Measurements from ENCODE around the gene TMEM128.
"Not testable (repeated sequence)": the region's sequence is repeated elsewhere in the genome, so short reads cannot be mapped to it uniquely, and the experiment has no call there.

Gene TMEM128, protein sequence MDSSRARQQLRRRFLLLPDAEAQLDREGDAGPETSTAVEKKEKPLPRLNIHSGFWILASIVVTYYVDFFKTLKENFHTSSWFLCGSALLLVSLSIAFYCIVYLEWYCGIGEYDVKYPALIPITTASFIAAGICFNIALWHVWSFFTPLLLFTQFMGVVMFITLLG

DNA sequence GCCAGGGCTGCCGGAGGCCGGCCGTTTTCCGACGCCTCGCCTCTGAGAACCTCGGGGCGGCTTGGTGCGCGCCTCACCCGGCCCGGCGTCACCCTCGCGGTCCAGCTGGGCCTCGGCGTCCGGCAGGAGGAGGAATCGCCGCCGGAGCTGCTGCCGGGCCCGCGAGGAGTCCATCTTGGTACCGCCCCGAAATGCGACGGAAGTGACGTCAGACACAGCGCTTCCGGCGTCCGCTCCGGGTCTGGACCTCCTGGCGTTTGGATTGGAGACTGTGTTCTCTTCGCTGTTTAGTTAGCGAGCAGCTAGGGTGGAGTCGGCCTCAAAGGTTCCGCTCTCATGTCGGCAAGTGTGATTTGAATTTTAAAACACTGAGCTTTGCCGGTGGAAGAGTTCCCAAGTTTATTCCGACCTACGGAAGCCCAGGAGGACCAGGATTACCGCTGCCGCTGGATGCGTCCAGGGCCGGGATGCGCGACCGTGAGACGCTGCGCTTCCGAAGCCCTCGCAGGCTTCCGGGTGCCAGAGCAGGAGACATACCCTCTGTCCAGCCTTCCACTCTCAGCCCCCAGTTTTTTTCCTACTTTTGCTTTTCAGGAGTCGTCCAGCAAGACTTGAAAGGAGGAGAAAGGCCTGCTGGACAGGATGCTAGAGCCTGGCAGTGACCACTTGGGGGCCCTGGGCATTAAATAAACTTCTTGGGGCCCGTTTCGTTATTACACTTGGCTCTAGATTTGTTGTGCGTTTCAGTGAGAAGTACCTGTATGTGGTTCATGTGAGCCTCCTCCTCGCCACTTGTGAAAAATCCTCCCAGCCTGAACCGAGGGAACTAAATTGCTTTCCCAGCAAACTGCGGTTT lies at the start of gene TMEM128:
TMEM128 (minus strand) TSS at position 195 of the 856 bp plus-strand sequence; CDS start at position 174, 21 bp downstream.
- DNase-seq = peak; percentile 85

- DNase-seq = no peak
These were observed 48.3 kb upstream of the TMEM128 start for GRCh38 chr4:4296283-4296846.

- no peak for DNase-seq
These were observed 45.3 kb upstream of the TMEM128 start for GRCh38 chr4:4293279-4293678.

DNA sequence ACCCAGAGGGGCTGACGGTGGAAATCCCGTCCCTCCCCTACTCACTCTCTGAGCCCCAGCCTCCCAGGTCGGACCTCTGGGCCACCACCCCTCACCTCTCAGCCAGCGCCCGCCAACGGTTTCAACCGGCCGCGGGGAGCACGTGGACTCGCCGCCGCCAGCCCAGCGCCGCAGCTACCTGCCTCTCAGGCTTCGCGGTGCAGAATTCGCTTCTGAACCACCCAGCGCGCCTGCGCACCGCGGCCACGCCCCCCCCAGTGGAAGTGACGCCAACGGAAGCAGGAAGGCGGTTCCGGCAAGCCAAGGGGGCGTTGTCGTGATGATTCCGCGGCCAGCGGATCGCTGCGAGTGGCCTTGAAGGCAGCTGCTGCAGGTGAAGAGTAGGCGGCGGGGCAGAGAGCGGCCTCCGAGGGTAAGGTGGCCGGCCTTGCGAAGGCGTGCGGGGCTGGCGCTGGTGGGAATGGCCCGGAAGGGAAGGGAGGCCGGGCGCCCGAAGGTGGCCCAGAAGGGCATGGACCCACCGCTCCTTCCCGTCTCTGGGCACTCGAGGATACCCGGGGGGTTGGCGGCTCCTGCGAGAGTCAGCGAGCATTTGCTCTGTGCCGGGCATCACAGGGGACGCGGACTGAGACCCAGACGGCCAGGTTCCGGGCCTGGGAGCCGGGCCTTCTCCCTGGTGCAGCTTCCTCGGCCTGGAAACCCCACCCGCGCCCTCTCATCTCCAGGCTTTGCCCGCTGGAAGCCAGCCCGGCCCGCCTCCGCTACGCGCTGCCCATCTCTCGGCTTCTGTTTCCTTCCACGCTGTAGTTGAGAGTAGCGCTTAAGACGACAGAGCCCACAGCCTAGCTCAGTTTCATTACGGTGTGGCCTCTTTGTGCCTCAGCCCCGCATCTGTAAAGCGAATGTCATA lies 42.2 kb upstream of the TMEM128 start, which contains the start of the genes LYAR and ZBTB49:
LYAR (minus strand) TSS at position 214 of the 910 bp plus-strand sequence. CDS start 6,412 bp downstream, outside the sequence.
ZBTB49 (plus strand) TSS at position 311 of the 910 bp plus-strand sequence. CDS start 9,695 bp downstream, outside the sequence.
- peak; percentile 69 for DNase-seq

DNA sequence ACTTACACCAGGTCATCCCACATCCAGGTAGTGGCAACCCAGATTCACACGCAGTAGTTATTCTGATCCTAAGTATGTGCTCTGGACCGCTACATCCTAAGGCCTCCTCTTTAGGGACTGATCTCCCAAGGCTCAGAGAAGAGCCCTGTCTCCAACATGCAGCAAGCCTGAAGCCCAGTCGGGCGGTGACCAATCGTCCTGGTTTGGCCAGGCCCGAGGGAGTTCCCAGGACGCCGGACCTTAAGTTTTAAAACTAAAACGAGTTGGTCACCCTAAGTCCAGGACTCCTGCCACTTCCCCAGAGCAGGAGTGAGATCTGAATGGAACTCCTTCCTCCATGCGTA lies 41.5 kb upstream of the TMEM128 start:
- no peak for DNase-seq

- no peak for DNase-seq
These were observed 41.0 kb upstream of the TMEM128 start for GRCh38 chr4:4289055-4289454.

DNA sequence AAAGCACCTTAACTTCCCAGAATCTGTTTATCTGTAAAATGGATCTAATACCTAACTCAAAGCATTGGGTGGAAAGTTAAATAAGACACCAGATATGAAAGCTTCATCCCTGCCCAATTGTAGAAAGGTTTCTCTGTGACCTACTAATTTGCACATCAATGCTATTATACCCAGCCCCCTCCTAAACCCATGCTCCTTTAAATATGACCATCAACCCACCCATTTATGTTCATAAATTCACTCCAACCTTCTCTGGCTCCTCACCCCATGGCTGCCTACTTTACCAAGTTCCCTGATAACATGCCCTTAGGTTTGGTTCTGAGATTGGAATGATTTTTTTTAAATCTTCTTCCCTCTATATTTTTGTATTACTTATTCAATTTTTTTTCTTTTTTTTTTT lies 40.1 kb upstream of the TMEM128 start:
- DNase-seq = no peak

DNA sequence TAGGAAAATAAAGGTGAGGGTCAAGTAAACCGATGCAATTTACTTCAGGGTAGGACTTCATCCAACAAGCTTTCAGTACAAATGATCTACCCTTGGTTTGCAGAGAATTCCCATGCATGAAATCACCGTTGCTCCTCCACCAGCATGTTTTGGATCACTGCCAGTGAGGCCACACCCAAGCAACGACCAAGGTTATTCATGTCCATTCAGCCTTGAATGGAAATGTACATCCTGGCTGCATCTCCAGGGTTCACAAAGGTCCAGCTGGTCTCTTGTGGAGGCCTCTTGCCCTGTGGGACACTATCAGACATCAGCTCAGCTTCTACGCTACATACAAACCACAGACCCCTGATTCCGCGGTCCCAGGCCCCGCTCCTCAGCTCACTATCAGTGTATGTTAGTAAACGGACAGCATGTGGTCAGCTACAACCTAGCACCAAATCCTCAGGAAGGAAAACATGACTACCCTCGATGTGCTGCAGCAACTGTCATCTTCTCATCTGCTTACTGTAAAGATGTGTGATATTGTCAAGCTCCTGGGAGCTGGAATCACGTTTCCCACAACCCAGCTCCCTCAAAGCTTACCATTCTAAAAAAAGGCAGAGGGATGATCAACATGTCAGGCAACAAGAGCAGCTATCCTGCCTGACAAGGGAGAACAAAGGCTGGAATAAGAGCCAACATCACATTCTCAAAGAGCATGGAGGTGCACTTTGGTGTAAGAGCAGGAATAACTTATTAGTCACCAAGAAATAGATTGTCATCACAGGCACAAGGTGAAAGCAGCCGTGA lies 37.0 kb upstream of the TMEM128 start:
- DNase-seq = no peak

DNA sequence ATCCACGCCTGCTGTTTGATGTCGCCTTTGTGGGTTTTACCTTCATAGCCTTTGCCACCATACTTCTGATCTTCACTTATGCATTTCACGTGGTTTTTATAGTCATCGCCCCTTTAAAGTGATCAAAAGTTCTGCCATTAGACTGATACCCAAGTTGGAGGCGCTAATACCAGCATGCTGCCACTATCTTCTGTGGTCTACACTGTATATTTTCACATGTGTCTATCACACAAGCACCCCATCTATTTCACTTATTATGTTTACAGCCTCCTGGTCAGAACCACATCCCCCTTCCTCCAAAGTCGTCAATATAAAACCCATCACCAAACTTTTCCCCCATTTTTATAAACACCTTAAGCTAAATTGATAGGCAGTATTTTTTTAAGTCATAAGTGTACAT lies 33.8 kb upstream of the TMEM128 start:
- DNase-seq = no peak

- no peak for DNase-seq
These were observed 29.5 kb upstream of the TMEM128 start for GRCh38 chr4:4277531-4277930.

DNA sequence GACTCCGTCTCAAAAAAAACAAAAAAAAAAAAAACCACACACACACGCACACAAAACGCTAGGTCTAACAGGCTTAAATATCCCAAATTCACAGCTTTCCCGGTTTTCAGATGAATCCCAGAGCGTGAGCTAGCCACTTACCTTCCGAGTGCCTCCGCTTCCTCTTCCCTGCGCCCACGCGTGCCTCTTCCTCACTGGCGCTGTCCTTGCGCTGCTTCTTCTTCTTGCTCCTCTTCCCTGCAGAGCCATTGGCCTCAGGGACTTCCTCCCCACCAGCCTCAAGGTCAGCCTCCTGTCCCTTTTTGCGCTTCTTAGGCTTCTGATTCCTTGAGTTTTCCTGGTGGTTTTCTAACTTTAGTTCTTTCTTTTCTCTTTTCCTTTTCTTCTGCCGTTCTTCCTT lies 26.2 kb upstream of the TMEM128 start:
- no peak for DNase-seq

DNA sequence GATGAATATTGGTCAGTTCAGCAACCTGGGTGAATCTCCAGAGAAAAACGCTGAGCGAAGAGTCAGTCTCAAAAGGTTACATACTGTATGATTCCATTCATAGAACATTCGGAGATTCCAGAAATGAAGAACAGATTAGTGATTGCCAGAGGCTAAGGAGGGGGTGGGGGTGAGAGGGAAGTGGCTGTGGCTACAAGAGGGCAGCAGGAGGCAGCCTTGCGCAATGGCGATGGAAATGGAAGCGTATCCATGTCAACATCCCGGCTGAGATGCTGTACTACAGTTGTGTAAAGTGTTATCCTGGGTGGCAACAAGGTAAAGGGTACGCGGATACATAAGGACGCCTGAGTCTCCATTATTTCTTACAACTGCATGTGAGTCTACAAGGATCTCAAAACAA lies 23.9 kb upstream of the TMEM128 start:
- DNase-seq = no peak

DNA sequence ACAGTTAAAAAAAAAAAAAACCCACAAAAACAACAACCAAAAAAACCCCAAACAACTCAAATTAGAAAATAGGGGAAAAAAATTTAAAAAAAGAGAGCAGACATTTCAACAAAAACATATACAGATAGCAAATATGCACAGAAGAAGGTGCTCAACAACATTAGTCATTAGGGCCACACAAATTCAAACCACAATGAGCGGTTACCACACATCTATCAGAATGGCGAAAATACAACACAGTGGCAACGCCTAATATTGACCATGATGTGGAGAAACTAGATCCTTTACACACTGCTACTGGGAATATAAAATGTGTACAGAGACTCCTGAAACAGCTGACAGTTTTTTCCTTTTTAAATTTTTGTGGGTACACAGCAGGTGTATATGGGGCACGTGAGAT lies 22.5 kb upstream of the TMEM128 start:
- DNase-seq = no peak

DNA sequence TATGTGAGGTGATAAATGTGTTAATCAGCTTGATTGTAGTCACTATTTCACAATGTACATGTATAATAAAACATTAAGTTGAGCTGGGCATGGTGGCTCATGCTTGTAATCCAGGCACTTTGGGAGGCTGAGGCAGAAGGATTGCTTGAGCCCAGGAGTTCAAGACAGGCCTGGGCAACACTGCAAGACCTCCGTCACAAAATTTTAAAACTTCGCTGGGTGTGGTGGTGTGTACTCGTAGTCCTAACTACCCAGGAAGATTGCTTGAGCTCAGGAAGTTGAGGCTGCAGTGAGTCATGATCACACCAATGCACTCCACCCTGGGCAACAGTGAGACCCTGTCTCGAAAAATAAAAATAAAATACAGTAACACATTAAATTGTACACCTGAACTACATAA lies 21.8 kb upstream of the TMEM128 start:
- DNase-seq = no peak

- DNase-seq = no peak
These were observed 21.3 kb upstream of the TMEM128 start for GRCh38 chr4:4269331-4269731.

DNA sequence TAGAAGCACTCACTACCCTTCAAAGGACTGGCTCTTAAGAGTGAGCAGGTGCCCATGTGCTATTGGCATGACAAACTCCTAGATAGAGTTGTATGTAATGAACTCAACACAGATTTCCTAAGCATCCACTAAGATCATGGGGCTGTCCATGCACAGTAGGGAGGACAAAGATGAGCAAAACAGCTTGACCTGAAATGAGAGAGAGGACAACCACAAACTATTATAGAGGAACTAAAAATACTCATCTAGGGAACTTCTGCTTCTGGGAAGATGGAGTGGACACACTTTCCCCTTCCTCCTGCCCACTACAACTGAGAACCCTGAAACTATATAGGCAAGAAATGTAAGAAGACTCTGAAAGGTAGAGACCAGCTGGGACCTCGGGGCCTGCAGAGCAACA lies 20.8 kb upstream of the TMEM128 start:
- DNase-seq = no peak

- no peak for DNase-seq
These were observed 20.0 kb upstream of the TMEM128 start for GRCh38 chr4:4267981-4268380.

DNA sequence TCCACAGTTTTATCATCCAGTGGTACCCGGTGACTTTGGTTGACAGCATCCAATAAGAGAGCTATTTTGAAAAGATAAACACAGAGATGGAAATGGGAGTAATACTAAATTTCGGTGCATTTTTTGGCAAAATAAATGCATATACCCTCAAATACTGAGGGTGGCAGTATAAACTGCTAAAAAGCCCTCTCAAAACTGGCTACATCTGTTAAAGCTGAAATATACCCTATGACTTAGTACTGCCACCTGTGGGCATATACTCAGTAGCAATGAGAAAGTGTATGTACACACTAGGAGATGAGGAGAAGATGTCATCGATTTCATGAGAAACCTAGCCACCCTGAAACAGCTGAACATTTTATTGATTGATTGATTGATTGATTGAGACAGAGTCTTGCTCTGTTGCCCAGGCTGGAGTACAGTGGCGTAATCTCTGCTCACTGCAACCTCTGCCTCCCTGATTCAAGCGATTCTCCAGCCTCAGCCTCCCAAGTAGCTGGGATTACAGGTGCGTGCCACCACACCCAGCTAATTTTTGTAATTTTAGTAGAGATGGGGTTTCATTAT lies 12.2 kb upstream of the TMEM128 start:
- DNase-seq = no peak

GRCh38 chr4:4259484-4260100 lies 11.6 kb upstream of the TMEM128 start:
- DNase-seq = no peak

DNA sequence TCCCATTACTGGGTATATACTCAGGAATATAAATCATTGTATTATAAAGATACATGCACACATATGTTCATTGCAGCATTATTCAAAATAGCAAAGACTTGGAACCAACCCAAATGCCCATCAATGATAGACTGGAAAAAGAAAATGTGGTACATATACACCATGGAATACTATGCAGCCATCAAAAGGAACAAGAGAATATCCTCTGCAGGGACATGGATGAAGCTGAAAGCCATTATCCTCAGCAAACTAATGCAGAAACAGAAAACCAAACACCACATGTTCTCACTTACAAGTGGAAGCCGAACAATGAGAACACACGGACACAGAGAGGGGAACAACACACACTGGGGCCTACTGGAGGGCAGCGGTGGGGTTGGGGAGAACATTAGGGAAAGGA lies 9.7 kb upstream of the TMEM128 start:
- not testable (repeated sequence) for DNase-seq

GRCh38 chr4:4256799-4257198 lies 8.8 kb upstream of the TMEM128 start:
- DNase-seq = no peak
